ENCODE results near the gene SAMD8.

DNA sequence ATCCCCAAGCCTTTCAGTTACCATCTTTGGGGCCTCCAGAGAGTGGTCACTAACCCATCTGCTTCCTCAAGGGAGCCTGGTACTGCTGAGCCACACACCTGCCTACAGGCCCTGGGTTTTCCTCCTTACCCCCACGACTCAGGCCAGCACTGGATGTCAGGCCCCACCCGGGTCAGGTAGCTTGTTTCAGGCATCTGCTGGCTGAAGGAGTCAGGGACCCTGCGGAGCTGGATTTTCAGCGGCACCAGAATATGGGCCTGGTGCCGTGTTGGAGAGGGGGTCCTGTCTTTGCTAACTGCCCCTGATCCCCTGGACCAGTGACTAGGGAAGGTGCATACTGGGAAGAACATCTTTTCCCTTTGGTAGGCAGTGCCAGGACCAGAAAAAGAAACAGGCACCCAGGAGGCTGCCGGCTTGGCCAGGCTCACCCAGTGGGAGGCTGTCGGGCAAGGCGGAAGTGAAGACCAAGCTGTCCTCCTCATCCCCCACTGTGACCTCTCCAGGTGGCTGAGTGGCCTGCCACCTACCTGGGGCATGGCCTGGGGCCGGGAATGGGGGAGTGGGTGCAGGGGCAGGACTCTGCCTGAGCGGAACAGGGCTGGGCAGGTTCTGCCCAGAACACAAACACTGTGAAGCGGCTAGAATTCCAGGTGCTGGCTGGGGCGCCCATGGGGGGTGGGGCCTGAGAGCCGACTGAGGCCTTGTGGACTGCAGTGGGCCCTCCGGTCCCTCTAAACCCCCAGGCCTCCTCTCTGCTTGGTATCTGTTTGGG is 12.4 kb upstream of the SAMD8 start:
- TF ChIP-seq, protein P1, sequence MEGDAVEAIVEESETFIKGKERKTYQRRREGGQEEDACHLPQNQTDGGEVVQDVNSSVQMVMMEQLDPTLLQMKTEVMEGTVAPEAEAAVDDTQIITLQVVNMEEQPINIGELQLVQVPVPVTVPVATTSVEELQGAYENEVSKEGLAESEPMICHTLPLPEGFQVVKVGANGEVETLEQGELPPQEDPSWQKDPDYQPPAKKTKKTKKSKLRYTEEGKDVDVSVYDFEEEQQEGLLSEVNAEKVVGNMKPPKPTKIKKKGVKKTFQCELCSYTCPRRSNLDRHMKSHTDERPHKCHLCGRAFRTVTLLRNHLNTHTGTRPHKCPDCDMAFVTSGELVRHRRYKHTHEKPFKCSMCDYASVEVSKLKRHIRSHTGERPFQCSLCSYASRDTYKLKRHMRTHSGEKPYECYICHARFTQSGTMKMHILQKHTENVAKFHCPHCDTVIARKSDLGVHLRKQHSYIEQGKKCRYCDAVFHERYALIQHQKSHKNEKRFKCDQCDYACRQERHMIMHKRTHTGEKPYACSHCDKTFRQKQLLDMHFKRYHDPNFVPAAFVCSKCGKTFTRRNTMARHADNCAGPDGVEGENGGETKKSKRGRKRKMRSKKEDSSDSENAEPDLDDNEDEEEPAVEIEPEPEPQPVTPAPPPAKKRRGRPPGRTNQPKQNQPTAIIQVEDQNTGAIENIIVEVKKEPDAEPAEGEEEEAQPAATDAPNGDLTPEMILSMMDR (IDR thresholded peaks at IDR 0.05; ENCODE audit: poor library complexity), result no peak
- TF ChIP-seq EZH2 (IDR thresholded peaks at IDR 0.05; ENCODE audit: borderline replicate concordance) (no peak), EZH2phosphoT487 (IDR thresholded peaks at IDR 0.05; ENCODE audit: low read depth, severe bottlenecking, unreplicated experiment) (no peak)
